A673 (cell line): Measurements from ENCODE around the gene CNNM4. TPM values are rescaled to one million over a fixed set of nuclear protein-coding genes. Genes with fewer than 3 reads are reported as not detected.

Experiments
- BruUV-seq: library from RNA; stranded (reverse); fragments of 400-500 nt; replicated peaks from 2 replicates; lab custom pipeline; 2021; lab: Mats Ljungman, UMichigan
- CTCF ChIA-PET: fragments of 300-600 bp; sonication (Branson Sonifier 250); formaldehyde crosslinking; loops from one replicate; lab custom pipeline; 2022; ENCODE audit warnings: antibody characterized with exemption; lab: Charles Lee
- POLR2A ChIA-PET: fragments of 300-600 bp; sonication (Branson Sonifier 250); formaldehyde crosslinking; loops from one replicate; lab custom pipeline; 2022; ENCODE audit warnings: antibody characterized with exemption; ENCODE audit not compliant: low non-redundant PET; lab: Charles Lee
- DNase-seq: peaks from one replicate; pipeline ENCODE4 v3.0.0-alpha.2; 2015; ENCODE audit warnings: low spot score
- H3K27ac ChIP-seq: fragments of 200-600 bp; sonication (generic); 2 replicates; pipeline ENCODE4 v1.5.1; 2016; ENCODE audit warnings: mixed run types, low read depth, mild to moderate bottlenecking, mixed read lengths, antibody characterized with exemption, low read length; ENCODE audit not compliant: poor library complexity, severe bottlenecking
- H3K27me3 ChIP-seq: fragments of 200-600 bp; sonication (generic); replicated peaks from 2 replicates; pipeline ENCODE4 v1.6.1; 2017; ENCODE audit warnings: mixed run types, low read depth, mild to moderate bottlenecking, mixed read lengths, antibody characterized with exemption, low read length; ENCODE audit not compliant: insufficient read depth, poor library complexity
- H3K36me3 ChIP-seq: fragments of 200-600 bp; sonication (generic); 2 replicates; pipeline ENCODE4 v1.6.1; 2016; ENCODE audit warnings: mixed run types, mild to moderate bottlenecking, mixed read lengths, antibody characterized with exemption, low read length; ENCODE audit not compliant: insufficient read depth, poor library complexity, severe bottlenecking
- H3K4me1 ChIP-seq: fragments of 200-600 bp; sonication (generic); 2 replicates; pipeline ENCODE4 v1.6.1; 2017; ENCODE audit warnings: mixed run types, mild to moderate bottlenecking, mixed read lengths, antibody characterized with exemption, low read length; ENCODE audit not compliant: insufficient read depth, poor library complexity, severe bottlenecking
- H3K4me3 ChIP-seq: fragments of 200-600 bp; sonication (generic); 2 replicates; pipeline ENCODE4 v1.5.1; 2016; ENCODE audit warnings: low read depth, mixed run types, mild to moderate bottlenecking, mixed read lengths, low read length; ENCODE audit not compliant: poor library complexity, severe bottlenecking
- H3K9me3 ChIP-seq: fragments of 200-600 bp; sonication (generic); 2 replicates; pipeline ENCODE4 v1.6.1; 2016; ENCODE audit warnings: mixed run types, low read depth, mild to moderate bottlenecking, mixed read lengths, antibody characterized with exemption, low read length; ENCODE audit not compliant: poor library complexity, severe bottlenecking
- CTCF ChIP-seq: fragments of 300-800, 200-600 bp; sonication (generic); conservative IDR thresholded peaks from 2 replicates; pipeline ENCODE4 v1.5.1; 2017; ENCODE audit warnings: low read depth, mild to moderate bottlenecking, antibody characterized with exemption, low read length, moderate library complexity, mixed read lengths
- EZH2 ChIP-seq: fragments of 200-600 bp; sonication (generic); IDR thresholded peaks from 2 replicates; pipeline ENCODE4 v1.6.1; 2017; ENCODE audit warnings: borderline replicate concordance, low read depth, mild to moderate bottlenecking, mixed read lengths, antibody characterized with exemption, low read length; ENCODE audit not compliant: poor library complexity, severe bottlenecking
- intact Hi-C: fragments of 100-400 bp; cut with micrococcal nuclease; formaldehyde crosslinking; loops from one replicate; pipeline ENCODE4 v1.10.0; 2022; ENCODE audit not compliant: unreplicated experiment
- total RNA-seq: library from RNA; stranded (reverse); gene quantifications from 2 replicates; pipeline ENCODE4 v1.2.3, GENCODE V29; 2021

The CNNM4 gene
- total RNA-seq, 1 experiment from 2014 or later = 16.3 TPM

GRCh38 chr2:96823198-96823597, 62.5 kb downstream of the CNNM4 start:
- no TSS peak for BruUV-seq
- no peak overlapping the region for H3K4me3 ChIP-seq
- no peak for DNase-seq
- POLR2A ChIA-PET = no interaction called here
- no peak overlapping the region for H3K27ac ChIP-seq
- CTCF ChIA-PET = no interaction called here
- peaks cover 15% of the 10 kb centered on the region for H3K36me3 ChIP-seq
- H3K4me1 ChIP-seq = no peaks in the 10 kb centered on the region
- H3K9me3 ChIP-seq = no peaks in the 10 kb centered on the region
- no peak for TF ChIP-seq EZH2
- no peak for TF ChIP-seq CTCF
- no peaks in the 10 kb centered on the region for H3K27me3 ChIP-seq
- intact Hi-C loops = no loop called here

GRCh38 chr2:96824079-96824870, 63.6 kb downstream of the CNNM4 start:
- no TSS peak for BruUV-seq
- intact Hi-C loops = no loop called here
- Histone ChIP-seq H3K27ac (no peak overlapping the region), H3K4me1 (no peaks in the 10 kb centered on the region), H3K36me3 (peaks cover 21% of the 10 kb centered on the region), H3K27me3 (no peaks in the 10 kb centered on the region), H3K4me3 (no peak overlapping the region), H3K9me3 (no peaks in the 10 kb centered on the region)
- no peak for DNase-seq
- ChIA-PET CTCF (no interaction called here), POLR2A (interaction anchor here (0.7 kb wide), 1 partner anchor 156 kb away, joined by 3 read pairs; no protein-coding TSS in a partner anchor)
- TF ChIP-seq EZH2 = no peak
- TF ChIP-seq CTCF = no peak

GRCh38 chr2:96825057-96825456, 64.4 kb downstream of the CNNM4 start:
- Histone ChIP-seq H3K27me3 (no peaks in the 10 kb centered on the region), H3K36me3 (peaks cover 27% of the 10 kb centered on the region), H3K4me1 (no peaks in the 10 kb centered on the region), H3K4me3 (no peak overlapping the region), H3K9me3 (no peaks in the 10 kb centered on the region), H3K27ac (no peak overlapping the region)
- no TSS peak for BruUV-seq
- ChIA-PET CTCF (no interaction called here), POLR2A (interaction anchor here (0.7 kb wide), 1 partner anchor 156 kb away, joined by 3 read pairs; no protein-coding TSS in a partner anchor)
- DNase-seq = no peak
- intact Hi-C loops = no loop called here
- TF ChIP-seq EZH2 = no peak
- no peak for TF ChIP-seq CTCF
